Bronchial epithelial cell (primary cell): ENCODE measurements around the gene SERPINF2. TPM values are rescaled to one million over a fixed set of nuclear protein-coding genes. Genes with fewer than 3 reads are reported as not detected.

Experiments used
- DNase-seq: peaks from one replicate; pipeline ENCODE4 v3.0.0-alpha.2; 2010; ENCODE audit warnings: low read depth
- FAIRE-seq: peaks from 2 replicates; lab custom pipeline; 2011; peaks lifted over from hg19 to GRCh38; lab: Jason Lieb, UNC
- H3K27me3 ChIP-seq: 2 replicates; pipeline ENCODE4 v1.5.1; 2011; ENCODE audit warnings: low read length; ENCODE audit not compliant: control insufficient read depth, insufficient read depth
- H3K36me3 ChIP-seq: 2 replicates; pipeline ENCODE4 v1.5.1; 2011; ENCODE audit warnings: low read length; ENCODE audit not compliant: control insufficient read depth, insufficient read depth
- H3K4me3 ChIP-seq: 2 replicates; pipeline ENCODE4 v1.5.1; 2011; ENCODE audit warnings: mild to moderate bottlenecking, low read depth, low read length, control low read depth
- total RNA-seq: library from RNA; depleted of rRNA; stranded (reverse); fragments of >200 nt; gene quantifications from 2 replicates; pipeline ENCODE4 v1.2.1, GENCODE V29; 2014
- TF ChIP-seq, protein P1 (sequence below): IDR thresholded peaks from 2 replicates; pipeline ENCODE4 v1.5.1; 2011; ENCODE audit warnings: mild to moderate bottlenecking, moderate library complexity, low read length, control low read depth, inconsistent platforms; ENCODE audit not compliant: insufficient read depth, severe bottlenecking

The SERPINF2 gene
- total RNA-seq, 1 donor from 2014 or later, result 0.79 TPM

GRCh38 chr17:1800712-1801111 lies 58.0 kb downstream of the SERPINF2 start:
- H3K27me3 ChIP-seq, result no peaks in the 10 kb centered on the region
- TF ChIP-seq, protein P1, sequence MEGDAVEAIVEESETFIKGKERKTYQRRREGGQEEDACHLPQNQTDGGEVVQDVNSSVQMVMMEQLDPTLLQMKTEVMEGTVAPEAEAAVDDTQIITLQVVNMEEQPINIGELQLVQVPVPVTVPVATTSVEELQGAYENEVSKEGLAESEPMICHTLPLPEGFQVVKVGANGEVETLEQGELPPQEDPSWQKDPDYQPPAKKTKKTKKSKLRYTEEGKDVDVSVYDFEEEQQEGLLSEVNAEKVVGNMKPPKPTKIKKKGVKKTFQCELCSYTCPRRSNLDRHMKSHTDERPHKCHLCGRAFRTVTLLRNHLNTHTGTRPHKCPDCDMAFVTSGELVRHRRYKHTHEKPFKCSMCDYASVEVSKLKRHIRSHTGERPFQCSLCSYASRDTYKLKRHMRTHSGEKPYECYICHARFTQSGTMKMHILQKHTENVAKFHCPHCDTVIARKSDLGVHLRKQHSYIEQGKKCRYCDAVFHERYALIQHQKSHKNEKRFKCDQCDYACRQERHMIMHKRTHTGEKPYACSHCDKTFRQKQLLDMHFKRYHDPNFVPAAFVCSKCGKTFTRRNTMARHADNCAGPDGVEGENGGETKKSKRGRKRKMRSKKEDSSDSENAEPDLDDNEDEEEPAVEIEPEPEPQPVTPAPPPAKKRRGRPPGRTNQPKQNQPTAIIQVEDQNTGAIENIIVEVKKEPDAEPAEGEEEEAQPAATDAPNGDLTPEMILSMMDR, result no peak
- DNase-seq (no peak), FAIRE-seq (no peak)
- H3K4me3 ChIP-seq, result no peak overlapping the region
- peaks cover 4% of the 10 kb centered on the region for H3K36me3 ChIP-seq

- peaks cover 4% of the 10 kb centered on the region for H3K36me3 ChIP-seq
- no peak for FAIRE-seq
- no peak overlapping the region for H3K4me3 ChIP-seq
- TF ChIP-seq, protein P1, result no peak
- no peaks in the 10 kb centered on the region for H3K27me3 ChIP-seq
- no peak for DNase-seq
Measured at GRCh38 chr17:1802429-1802828, 59.8 kb downstream of the SERPINF2 start.

GRCh38 chr17:1803280-1803679 lies 60.6 kb downstream of the SERPINF2 start:
- TF ChIP-seq, protein P1, result no peak
- no peak for DNase-seq
- Histone ChIP-seq H3K27me3 (no peaks in the 10 kb centered on the region), H3K36me3 (peaks cover 4% of the 10 kb centered on the region), H3K4me3 (no peak overlapping the region)
- FAIRE-seq, result no peak

Other genes with a start within 250 kb of the SERPINF2 start
- gene INPP5K, start 226.3 kb upstream of the SERPINF2 start, total RNA-seq, result 20.1 and 31.6 TPM in 2 replicates
- 21.1 and 25.7 TPM in 2 replicates for gene PITPNA, start 180.1 kb upstream of the SERPINF2 start, total RNA-seq
- 2.4 and 2.9 TPM in 2 replicates for gene SLC43A2, start 114.0 kb upstream of the SERPINF2 start, total RNA-seq
- gene SCARF1, start 97.1 kb upstream of the SERPINF2 start, total RNA-seq, result 0.38 and 0.53 TPM in 2 replicates
- gene RILP, start 93.0 kb upstream of the SERPINF2 start, total RNA-seq, result 3.4 and 3.8 TPM in 2 replicates
- 57.7 and 71.0 TPM in 2 replicates for gene PRPF8, start 58.0 kb upstream of the SERPINF2 start, total RNA-seq
- gene TLCD2, start 32.5 kb upstream of the SERPINF2 start, total RNA-seq, result 4.5 and 19.1 TPM in 2 replicates
- gene WDR81, start 18.2 kb upstream of the SERPINF2 start, total RNA-seq, result 13.8 and 21.6 TPM in 2 replicates
- 51.3 and 112 TPM in 2 replicates for gene SERPINF1, start 19.2 kb downstream of the SERPINF2 start, total RNA-seq
- 7.9 and 10.4 TPM in 2 replicates for gene SMYD4, start 87.0 kb downstream of the SERPINF2 start, total RNA-seq
- 33.2 and 36.9 TPM in 2 replicates for gene RPA1, start 87.1 kb downstream of the SERPINF2 start, total RNA-seq